Glutamatergic neuron (in vitro differentiated cells): ENCODE results near the gene LGR5. TPM values are rescaled to one million over a fixed set of nuclear protein-coding genes. Genes with fewer than 3 reads are reported as not detected.

Source experiments
- DNase-seq: peaks from one replicate; pipeline ENCODE4 v3.0.0; 2022
- H3K27ac Mint-ChIP-seq: one replicate; pipeline ENCODE4 v1.8.0; 2020; ENCODE audit warnings: mild to moderate bottlenecking, mixed read lengths, inconsistent platforms; ENCODE audit not compliant: unreplicated experiment
- H3K27me3 Mint-ChIP-seq: one replicate; pipeline ENCODE4 v1.8.0; 2020; ENCODE audit warnings: mild to moderate bottlenecking, moderate library complexity, mixed read lengths, inconsistent platforms; ENCODE audit not compliant: unreplicated experiment
- H3K36me3 Mint-ChIP-seq: one replicate; pipeline ENCODE4 v1.8.0; 2020; ENCODE audit warnings: mild to moderate bottlenecking, mixed read lengths, inconsistent platforms; ENCODE audit not compliant: unreplicated experiment
- H3K4me1 Mint-ChIP-seq: one replicate; pipeline ENCODE4 v1.8.0; 2020; ENCODE audit warnings: mild to moderate bottlenecking, low read depth, mixed read lengths, inconsistent platforms; ENCODE audit not compliant: unreplicated experiment
- H3K4me3 Mint-ChIP-seq: one replicate; pipeline ENCODE4 v1.8.0; 2020; ENCODE audit warnings: mild to moderate bottlenecking, mixed read lengths, inconsistent platforms; ENCODE audit not compliant: unreplicated experiment
- H3K9me3 Mint-ChIP-seq: one replicate; pipeline ENCODE4 v1.8.0; 2020; ENCODE audit warnings: mild to moderate bottlenecking, moderate library complexity, mixed read lengths, inconsistent platforms; ENCODE audit not compliant: unreplicated experiment
- CTCF ChIP-seq: fragments of 200-600 bp; sonication (generic); IDR thresholded peaks from one replicate; pipeline ENCODE4 v1.5.0; 2021; ENCODE audit not compliant: partially characterized antibody, unreplicated experiment
- total RNA-seq: library from RNA; stranded (reverse); fragmentation: NEBNext Ultra II Directional; extraction: Animal tissue kit (Norgen Biotek cat#: 25700); gene quantifications from one replicate; pipeline ENCODE4 v1.2.1, GENCODE V29; 2021; ENCODE audit not compliant: unreplicated experiment

The LGR5 gene
- total RNA-seq, 1 donor from 2014 or later: 3.1 TPM

- no peak for DNase-seq
- Mint-ChIP-seq H3K36me3 (no peaks in the 10 kb centered on the region), H3K4me3 (no peak overlapping the region), H3K9me3 (no peaks in the 10 kb centered on the region), H3K27me3 (peaks cover 2% of the 10 kb centered on the region), H3K4me1 (peaks cover 1% of the 10 kb centered on the region), H3K27ac (no peak overlapping the region)
- TF ChIP-seq CTCF: no peak
Measured at GRCh38 chr12:71472441-71472911, 32.9 kb downstream of the LGR5 start.

GRCh38 chr12:71474791-71475190, 35.2 kb downstream of the LGR5 start:
- Mint-ChIP-seq H3K36me3 (no peaks in the 10 kb centered on the region), H3K4me1 (peaks cover 1% of the 10 kb centered on the region), H3K27ac (no peak overlapping the region), H3K4me3 (no peak overlapping the region), H3K27me3 (peaks cover 2% of the 10 kb centered on the region), H3K9me3 (peaks cover 2% of the 10 kb centered on the region)
- TF ChIP-seq CTCF: no peak
- DNase-seq: no peak

GRCh38 chr12:71475280-71475679, 35.7 kb downstream of the LGR5 start:
- no peak overlapping the region for H3K27ac Mint-ChIP-seq
- peaks cover 2% of the 10 kb centered on the region for H3K27me3 Mint-ChIP-seq
- peaks cover 2% of the 10 kb centered on the region for H3K9me3 Mint-ChIP-seq
- no peaks in the 10 kb centered on the region for H3K36me3 Mint-ChIP-seq
- H3K4me3 Mint-ChIP-seq: no peak overlapping the region
- peaks cover 1% of the 10 kb centered on the region for H3K4me1 Mint-ChIP-seq
- DNase-seq: no peak
- TF ChIP-seq CTCF: no peak

GRCh38 chr12:71476513-71476912, 36.9 kb downstream of the LGR5 start:
- no peak for TF ChIP-seq CTCF
- peaks cover 2% of the 10 kb centered on the region for H3K9me3 Mint-ChIP-seq
- no peaks in the 10 kb centered on the region for H3K27me3 Mint-ChIP-seq
- H3K4me1 Mint-ChIP-seq: peaks cover 1% of the 10 kb centered on the region
- H3K36me3 Mint-ChIP-seq: no peaks in the 10 kb centered on the region
- no peak for DNase-seq
- no peak overlapping the region for H3K4me3 Mint-ChIP-seq
- no peak overlapping the region for H3K27ac Mint-ChIP-seq

- H3K4me3 Mint-ChIP-seq: no peak overlapping the region
Measured at GRCh38 chr12:71477609-71478008, 38.0 kb downstream of the LGR5 start.

More at GRCh38 chr12:71477609-71478008, 38.0 kb downstream of the LGR5 start:
- Mint-ChIP-seq H3K36me3 (no peaks in the 10 kb centered on the region), H3K9me3 (peaks cover 2% of the 10 kb centered on the region), H3K4me1 (peaks cover 1% of the 10 kb centered on the region), H3K27me3 (no peaks in the 10 kb centered on the region), H3K27ac (no peak overlapping the region)
- TF ChIP-seq CTCF: no peak
- DNase-seq: no peak
